HG02870 (cell line): Measurements from ENCODE around the gene DNAJC6.

Source experiments
- ATAC-seq: cut with Tn5 transposase; IDR thresholded peaks from one replicate; pipeline ENCODE4 v1.9.1; 2021; ENCODE audit warnings: mild to moderate bottlenecking, moderate library complexity; ENCODE audit not compliant: unreplicated experiment

The DNAJC6 gene

GRCh38 chr1:65292861-65293593 is 16.3 kb upstream of the DNAJC6 start:
- ATAC-seq, result no peak

GRCh38 chr1:65297706-65298105 is 11.6 kb upstream of the DNAJC6 start:
- no peak for ATAC-seq

DNA sequence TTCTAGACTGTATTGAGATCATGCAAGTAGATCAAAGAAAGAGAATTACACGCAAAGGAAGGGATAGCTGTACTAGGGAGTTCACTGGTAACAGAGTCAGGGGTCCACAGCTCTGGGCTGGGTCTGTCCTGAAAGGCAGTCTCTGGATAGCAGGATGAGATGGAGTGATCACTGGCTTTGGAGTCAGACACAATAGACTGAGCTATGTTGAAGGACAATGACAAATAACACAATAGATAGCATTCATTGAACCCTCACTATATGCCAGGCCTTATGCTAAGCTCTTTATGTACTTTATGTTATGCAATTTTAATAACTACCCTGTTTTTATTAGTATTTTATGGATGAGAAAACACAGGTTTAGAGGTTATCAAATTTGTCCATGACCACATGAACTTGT is 10.0 kb upstream of the DNAJC6 start:
- ATAC-seq, result no peak

DNA sequence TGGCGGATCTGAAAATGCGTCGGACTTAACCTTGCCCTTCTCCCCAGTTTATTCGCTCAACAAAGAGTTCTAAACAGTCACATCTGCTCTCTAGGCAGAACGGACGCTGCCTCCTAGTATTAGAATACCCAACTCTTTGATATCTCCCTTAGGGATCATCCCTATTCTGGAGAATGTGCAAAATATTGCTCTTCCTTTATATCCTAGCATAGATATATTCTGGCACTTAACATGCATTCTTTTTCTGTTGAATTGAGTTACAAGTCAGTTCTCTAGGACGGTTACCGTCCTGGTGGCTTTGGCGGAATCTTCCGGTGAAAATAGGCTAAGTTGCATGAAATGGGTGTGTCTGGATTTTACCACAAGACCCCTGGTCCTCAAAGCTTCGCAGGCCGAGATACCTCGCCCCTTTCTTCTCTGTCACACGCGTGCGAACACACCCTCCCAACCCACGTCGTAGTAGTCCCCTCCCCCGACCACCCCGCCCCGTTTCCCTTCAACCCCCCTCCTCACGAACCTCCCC is 501 bp upstream of the DNAJC6 start:
- no peak for ATAC-seq

GRCh38 chr1:65310078-65310587 is 790 bp downstream of the DNAJC6 start:
- ATAC-seq, result no peak

GRCh38 chr1:65311760-65312159 is 2.4 kb downstream of the DNAJC6 start:
- no peak for ATAC-seq

GRCh38 chr1:65316233-65316632 is 6.9 kb downstream of the DNAJC6 start:
- no peak for ATAC-seq

GRCh38 chr1:65317866-65318653 is 8.7 kb downstream of the DNAJC6 start:
- no peak for ATAC-seq

DNA sequence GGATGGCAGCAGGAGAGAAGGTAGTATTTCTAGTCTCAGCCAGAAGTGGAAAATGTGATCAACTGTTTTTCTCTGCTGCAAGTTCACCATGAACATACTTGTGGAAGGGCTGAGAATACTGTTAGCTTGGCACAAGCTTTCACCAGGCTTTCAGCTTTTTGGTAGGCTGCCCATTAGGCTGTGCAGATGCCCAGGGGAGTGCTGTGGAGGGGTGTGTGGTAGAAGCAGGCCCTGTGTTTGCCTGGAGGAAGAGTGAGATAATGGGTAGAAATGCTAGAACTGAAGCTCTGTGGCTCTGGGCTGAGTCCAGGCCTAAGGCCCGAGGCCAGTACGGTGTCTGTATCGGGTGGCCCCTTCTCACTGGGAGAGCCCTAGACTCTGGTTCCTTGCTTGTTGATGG is 9.8 kb downstream of the DNAJC6 start:
- ATAC-seq, result no peak

- ATAC-seq, result no peak
These were observed 10.4 kb downstream of the DNAJC6 start for GRCh38 chr1:65319754-65320153.

DNA sequence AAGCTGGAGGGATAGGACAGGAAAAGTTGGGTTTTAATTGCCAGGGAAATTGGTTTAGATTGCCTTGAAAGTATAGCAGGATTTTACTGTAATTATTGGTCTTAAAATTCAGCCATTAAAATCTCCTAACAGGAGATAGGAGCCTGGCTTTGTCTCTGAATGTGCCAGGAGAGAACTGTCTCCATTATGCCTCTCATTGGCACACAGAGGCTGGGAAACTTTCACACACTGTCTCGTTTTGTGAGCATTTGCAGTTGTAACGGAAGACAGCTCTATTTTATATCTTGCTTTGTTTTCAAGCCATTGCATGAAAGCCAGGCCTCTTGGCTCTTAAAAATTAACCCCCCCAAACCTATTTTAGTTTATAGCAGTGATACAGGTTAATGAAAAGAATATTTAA is 12.5 kb downstream of the DNAJC6 start:
- no peak for ATAC-seq

DNA sequence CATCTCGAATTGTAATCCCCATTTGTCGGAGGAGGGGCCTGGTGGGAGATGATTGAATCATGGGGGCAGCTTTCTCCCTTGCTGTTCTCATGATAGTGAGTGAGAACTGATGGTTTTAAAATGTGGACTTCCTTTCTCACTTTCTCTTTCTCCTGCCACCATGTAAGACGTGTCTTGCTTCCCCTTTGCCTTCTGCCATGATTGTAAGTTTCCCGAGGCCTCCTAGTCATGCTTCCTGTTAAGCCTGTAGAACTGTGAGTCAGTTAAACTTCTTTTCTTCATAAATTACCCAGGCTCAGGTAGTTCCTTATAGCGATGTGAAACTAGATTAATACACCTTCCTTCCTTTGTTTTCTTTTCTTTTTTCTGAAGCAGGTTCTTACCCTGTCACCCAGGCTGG is 13.9 kb downstream of the DNAJC6 start:
- no peak for ATAC-seq

DNA sequence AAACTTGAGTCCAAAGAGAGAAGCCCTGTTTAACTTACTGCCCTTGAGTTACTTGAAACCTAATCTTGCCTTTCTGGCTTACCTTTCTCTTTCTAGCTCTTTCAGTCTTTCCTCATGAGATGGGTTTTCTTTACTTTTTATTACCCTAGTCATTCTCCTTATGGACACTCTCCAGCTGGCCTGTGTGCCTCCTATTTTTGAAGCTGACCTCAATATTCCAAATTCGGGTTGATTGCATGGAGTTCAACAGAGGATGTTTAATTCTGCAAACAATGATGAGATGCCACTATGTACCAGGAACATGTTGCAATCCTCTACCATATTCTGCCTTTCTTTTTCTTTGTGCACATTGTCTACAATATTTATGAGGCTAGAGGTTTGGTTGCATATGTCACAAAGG is 20.7 kb downstream of the DNAJC6 start:
- ATAC-seq, result no peak

GRCh38 chr1:65330822-65331221 is 21.5 kb downstream of the DNAJC6 start:
- no peak for ATAC-seq

GRCh38 chr1:65332821-65333220 is 23.5 kb downstream of the DNAJC6 start:
- ATAC-seq, result no peak

GRCh38 chr1:65334081-65334480 is 24.7 kb downstream of the DNAJC6 start:
- ATAC-seq, result no peak

- no peak for ATAC-seq
These were observed 30.6 kb downstream of the DNAJC6 start for GRCh38 chr1:65339866-65340468.

- no peak for ATAC-seq
These were observed 32.0 kb downstream of the DNAJC6 start for GRCh38 chr1:65341381-65341780.

GRCh38 chr1:65343286-65343685 is 33.9 kb downstream of the DNAJC6 start:
- no peak for ATAC-seq

- ATAC-seq, result no peak
These were observed 35.0 kb downstream of the DNAJC6 start for GRCh38 chr1:65344171-65344814.

- ATAC-seq, result no peak
These were observed 36.8 kb downstream of the DNAJC6 start for GRCh38 chr1:65346190-65346589.
